IMR-90 (cell line): ENCODE results near the gene PDLIM1. TPM values are rescaled to one million over a fixed set of nuclear protein-coding genes. Genes with fewer than 3 reads are reported as not detected.

Source experiments
- ATAC-seq: fragments of 200-7000 bp; cut with Tn5 transposase; 2 replicates; pipeline ENCODE4 v1.9.1; 2020; ENCODE audit warnings: low read depth, mild to moderate bottlenecking, moderate library complexity
- BruUV-seq: library from RNA; stranded (reverse); fragments of 400-500 nt; replicated peaks from 2 replicates; lab custom pipeline; 2021; lab: Mats Ljungman, UMichigan
- CTCF ChIA-PET: fragments of 300-600 bp; formaldehyde crosslinking; extraction: SDS; loops from one replicate; lab custom pipeline; 2021; ENCODE audit warnings: antibody characterized with exemption; lab: Yijun Ruan, JAX
- POLR2A ChIA-PET: fragments of 300-600 bp; sonication (Branson Sonifier 250); formaldehyde crosslinking; loops from one replicate; lab custom pipeline; 2022; ENCODE audit warnings: antibody characterized with exemption; ENCODE audit not compliant: unreplicated experiment; lab: Charles Lee
- DNase-seq: peaks from one replicate; pipeline ENCODE4 v3.0.0; 2013
- H2AFZ ChIP-seq: replicated peaks from 2 replicates; pipeline ENCODE3; 2013; ENCODE audit warnings: low read length, mild to moderate bottlenecking; ENCODE audit not compliant: poor library complexity
- H2AK5ac ChIP-seq: 2 replicates; pipeline ENCODE4 v1.6.1; 2013; ENCODE audit warnings: low read depth, low read length, inconsistent platforms
- H2AK9ac ChIP-seq: replicated peaks from 2 replicates; pipeline ENCODE3; 2013; ENCODE audit warnings: mild to moderate bottlenecking, low read depth, low read length, moderate library complexity; ENCODE audit not compliant: poor library complexity
- H2BK120ac ChIP-seq: 2 replicates; pipeline ENCODE4 v1.6.1; 2013; ENCODE audit warnings: low read depth, low read length, inconsistent platforms
- H2BK15ac ChIP-seq: 3 replicates; pipeline ENCODE4 v1.6.1; 2013; ENCODE audit warnings: low read depth, low read length, inconsistent platforms
- H2BK20ac ChIP-seq: 2 replicates; pipeline ENCODE4 v1.6.1; 2013; ENCODE audit warnings: low read depth, mild to moderate bottlenecking, inconsistent platforms, low read length, moderate library complexity
- H2BK5ac ChIP-seq: 2 replicates; pipeline ENCODE4 v1.6.1; 2013; ENCODE audit warnings: mild to moderate bottlenecking, low read depth, low read length, inconsistent platforms; ENCODE audit not compliant: poor library complexity, severe bottlenecking
- H3K14ac ChIP-seq: replicated peaks from 2 replicates; pipeline ENCODE4 v1.6.1; 2013; ENCODE audit warnings: low read depth, low read length, inconsistent platforms
- H3K18ac ChIP-seq: 2 replicates; pipeline ENCODE4 v1.6.1; 2013; ENCODE audit warnings: low read depth, low read length, control low read depth
- H3K23ac ChIP-seq: 2 replicates; pipeline ENCODE4 v1.6.1; 2013; ENCODE audit warnings: low read depth, low read length, inconsistent platforms
- H3K27ac ChIP-seq: 2 replicates; pipeline ENCODE4 v1.5.1; 2013; ENCODE audit warnings: mild to moderate bottlenecking, control low read depth, low read length; ENCODE audit not compliant: insufficient read depth
- H3K27me3 ChIP-seq: 2 replicates; pipeline ENCODE4 v1.6.1; 2013; ENCODE audit warnings: low read length; ENCODE audit not compliant: control insufficient read depth, insufficient read depth
- H3K36me3 ChIP-seq: 2 replicates; pipeline ENCODE4 v1.6.1; 2013; ENCODE audit warnings: low read length, mixed read lengths; ENCODE audit not compliant: control insufficient read depth, insufficient read depth
- H3K4ac ChIP-seq: 2 replicates; pipeline ENCODE4 v1.6.1; 2013; ENCODE audit warnings: low read depth, low read length, inconsistent platforms
- H3K4me1 ChIP-seq: 2 replicates; pipeline ENCODE4 v1.6.1; 2013; ENCODE audit warnings: low read length, mixed read lengths; ENCODE audit not compliant: control insufficient read depth, insufficient read depth
- H3K4me2 ChIP-seq: 2 replicates; pipeline ENCODE4 v1.6.1; 2013; ENCODE audit warnings: low read depth, mild to moderate bottlenecking, control low read depth, low read length, moderate library complexity
- H3K4me3 ChIP-seq: 2 replicates; pipeline ENCODE4 v1.5.1; 2013; ENCODE audit warnings: low read depth, mild to moderate bottlenecking, control low read depth, low read length, moderate library complexity; ENCODE audit not compliant: insufficient read depth
- H3K56ac ChIP-seq: 2 replicates; pipeline ENCODE4 v1.6.1; 2013; ENCODE audit warnings: low read length, inconsistent platforms; ENCODE audit not compliant: insufficient read depth; ENCODE audit errors: extremely low read depth
- H3K79me1 ChIP-seq, 2 experiments: 2 replicates each; pipeline ENCODE4 v1.6.1; 2013; ENCODE audit warnings: low read length in 2 of 2, inconsistent platforms in 1 of 2, low read depth in 1 of 2
- H3K9ac ChIP-seq: 2 replicates; pipeline ENCODE4 v1.6.1; 2013; ENCODE audit warnings: low read depth, low read length, control low read depth
- H3K9me1 ChIP-seq: 2 replicates; pipeline ENCODE4 v1.6.1; 2013; ENCODE audit warnings: low read length, inconsistent platforms; ENCODE audit not compliant: insufficient read depth
- H3K9me3 ChIP-seq: 2 replicates; pipeline ENCODE4 v1.6.1; 2013; ENCODE audit warnings: low read length; ENCODE audit not compliant: control insufficient read depth, insufficient read depth
- H4K20me1 ChIP-seq: 2 replicates; pipeline ENCODE4 v1.6.1; 2013; ENCODE audit warnings: low read length, inconsistent platforms; ENCODE audit not compliant: insufficient read depth
- H4K5ac ChIP-seq: 2 replicates; pipeline ENCODE4 v1.6.1; 2013; ENCODE audit warnings: mild to moderate bottlenecking, low read depth, low read length, control low read depth
- H4K8ac ChIP-seq, 2 experiments: 2 replicates each; pipeline ENCODE4 v1.6.1; 2013; ENCODE audit warnings: low read depth in 2 of 2, low read length in 2 of 2, control low read depth in 1 of 2, inconsistent platforms in 1 of 2
- H4K91ac ChIP-seq: 2 replicates; pipeline ENCODE4 v1.6.1; 2013; ENCODE audit warnings: low read depth, low read length, inconsistent platforms; ENCODE audit not compliant: insufficient read depth
- BHLHE40 ChIP-seq: fragments of 150-350 bp; IDR thresholded peaks from 2 replicates; pipeline ENCODE4 v1.6.1; 2016; ENCODE audit warnings: mild to moderate bottlenecking, low read depth, low read length
- MAFK ChIP-seq: IDR thresholded peaks from 2 replicates; pipeline ENCODE4 v1.6.1; 2012; ENCODE audit warnings: low read depth, low read length, improper control_type of control experiment
- POLR2A ChIP-seq: IDR thresholded peaks from 2 replicates; pipeline ENCODE4 v1.6.1; 2012; ENCODE audit warnings: mild to moderate bottlenecking, low read depth, low read length
- WGBS, 2 experiments: methylation state at CpG; one replicate each; pipeline versions ENCODE4 v1.1.5 to v1.1.7; 2013; ENCODE audit warnings: missing lambda C conversion rate in 2 of 2; ENCODE audit not compliant: insufficient read length in 1 of 2; ENCODE audit errors: extremely low coverage in 2 of 2; 5-methylcytosine and 5-hydroxymethylcytosine counted together
- dilution Hi-C: fragments of 300-500 bp; cut with HindIII; formaldehyde crosslinking; loops from one replicate; pipeline ENCODE4 v1.14.3; 2018; ENCODE audit warnings: low sequenced_read_pairs; ENCODE audit not compliant: unreplicated experiment
- in situ Hi-C: fragments of 300-500 bp; cut with MboI; formaldehyde crosslinking; loops from 3 replicates; pipeline ENCODE4 v1.14.3; 2019; ENCODE audit warnings: low sequenced_read_pairs, inconsistent platforms, mixed read lengths
- intact Hi-C: fragments of 100-400 bp; cut with micrococcal nuclease; formaldehyde crosslinking; loops from 2 replicates; pipeline ENCODE4 v1.10.0; 2022
- polyA plus RNA-seq, 3 experiments: library from polyadenylated mRNA; depleted of rRNA; stranded (reverse); fragments of >200 nt; gene quantifications; 2 replicates each; pipeline ENCODE4 v1.2.3, GENCODE V29; 2012; ENCODE audit warnings: low replicate concordance in 1 of 3
- total RNA-seq: library from RNA; depleted of rRNA; stranded (reverse); fragments of >200 nt; gene quantifications from 2 replicates; pipeline ENCODE4 v1.2.3, GENCODE V29; 2012

PDLIM1 gene
- total and polyA plus RNA-seq, 2 of the 4 experiments (the other 2 are of a cell fraction), result 30.1 to 187 TPM

- Histone ChIP-seq H3K56ac (peak overlapping the region; percentile 52; the same call in 1 of the 2 replicates), H3K9me3 (no peaks in the 10 kb centered on the region), H3K27me3 (no peaks in the 10 kb centered on the region), H2BK120ac (peak overlapping the region; percentile 95), H3K79me1 (peaks cover 1 to 7% of the 10 kb centered on the region in 2 experiments; a peak in 2 of 4 replicates), H2AK5ac (peak overlapping the region; percentile 75; the same call in 1 of the 2 replicates), H3K18ac (peak overlapping the region; percentile 67), H3K9me1 (0 out of 2 replicates have a peak, but pooled peaks cover 7% of the 10 kb centered on the region), H3K4me1 (peaks cover 10% of the 10 kb centered on the region), H3K9ac (peak overlapping the region; percentile 12; the same call in 1 of the 2 replicates), H2AFZ (peak overlapping the region; percentile 89), H2AK9ac (peak overlapping the region; percentile 35), H2BK20ac (peak overlapping the region; percentile 86), H4K20me1 (no peaks in the 10 kb centered on the region), H4K5ac (peak overlapping the region; percentile 61), H3K36me3 (no peaks in the 10 kb centered on the region), H4K8ac (peak overlapping the region; percentile 44 to 91), H3K23ac (peak overlapping the region; percentile 92), H3K27ac (peak overlapping the region; percentile 10; the same call in 1 of the 2 replicates), H2BK15ac (peak overlapping the region; percentile 90; the same call in 1 of the 3 replicates), H4K91ac (peak overlapping the region; percentile 79), H3K14ac (peak overlapping the region; percentile 88), H3K4me3 (peak overlapping the region; percentile 5; the same call in 1 of the 2 replicates), H3K4me2 (peak overlapping the region; percentile 31), H3K4ac (peak overlapping the region; percentile 89), H2BK5ac (peak overlapping the region; percentile 23)
- POLR2A ChIA-PET, result no interaction called here
- 13% methylated on average over 30 of the region's 39 CpGs; no CpG with 5 or more reads in 1 of the 2 experiments for WGBS, 2 experiments
- intact Hi-C loops (no loop called here), in situ Hi-C loops (no loop called here), dilution Hi-C loops (no loop called here)
- no TSS peak for BruUV-seq
- peak; percentile 60 for DNase-seq
- CTCF ChIA-PET, result interaction anchor here (0.6 to 2.0 kb wide), 3 partner anchors 13 to 52 kb away, joined by 3 to 5 read pairs (median 4); no protein-coding TSS in a partner anchor
- TF ChIP-seq BHLHE40 (peak; percentile 15; the same call in 1 of the 2 replicates), POLR2A (no peak), MAFK (no peak)
- peak; percentile 33 for ATAC-seq
Observed at GRCh38 chr10:95295031-95295755, 4.4 kb upstream of the PDLIM1 start.
